GM23248 (cell line): ENCODE data around the gene DNAAF5. TPM values are rescaled to one million over a fixed set of nuclear protein-coding genes. Genes with fewer than 3 reads are reported as not detected.

Source experiments
- DNase-seq: peaks from one replicate; pipeline ENCODE4 v3.0.0-alpha.2; 2015
- H2AFZ ChIP-seq: fragments of 200-600 bp; sonication (generic); 2 replicates; pipeline ENCODE4 v1.6.1; 2016; ENCODE audit warnings: antibody characterized with exemption
- H3F3A ChIP-seq: fragments of 200-600 bp; sonication (generic); 2 replicates; pipeline ENCODE4 v1.6.1; 2016; ENCODE audit warnings: mild to moderate bottlenecking, antibody characterized with exemption, mixed run types; ENCODE audit not compliant: insufficient read depth
- H3K27ac ChIP-seq: fragments of 200-600 bp; sonication (generic); 2 replicates; pipeline ENCODE4 v1.5.1; 2016; ENCODE audit warnings: mild to moderate bottlenecking
- H3K27me3 ChIP-seq: fragments of 200-600 bp; sonication (generic); replicated peaks from 2 replicates; pipeline ENCODE4 v1.6.1; 2016; ENCODE audit warnings: mild to moderate bottlenecking; ENCODE audit not compliant: insufficient read depth
- H3K36me3 ChIP-seq: fragments of 200-600 bp; sonication (generic); 2 replicates; pipeline ENCODE4 v1.6.1; 2016; ENCODE audit warnings: low read depth, mild to moderate bottlenecking
- H3K4me1 ChIP-seq: fragments of 200-600 bp; sonication (generic); 2 replicates; pipeline ENCODE4 v1.6.1; 2016; ENCODE audit warnings: mild to moderate bottlenecking; ENCODE audit not compliant: insufficient read depth
- H3K4me2 ChIP-seq: fragments of 200-600 bp; sonication (generic); one replicate; pipeline ENCODE4 v1.6.1; 2016; ENCODE audit warnings: mild to moderate bottlenecking; ENCODE audit not compliant: unreplicated experiment
- H3K4me3 ChIP-seq: fragments of 200-600 bp; sonication (generic); 2 replicates; pipeline ENCODE4 v1.5.1; 2016; ENCODE audit warnings: mild to moderate bottlenecking
- H3K79me2 ChIP-seq: fragments of 200-600 bp; sonication (generic); 2 replicates; pipeline ENCODE4 v1.6.1; 2016; ENCODE audit warnings: mild to moderate bottlenecking; ENCODE audit not compliant: insufficient read depth
- H3K9ac ChIP-seq: fragments of 200-600 bp; sonication (generic); 2 replicates; pipeline ENCODE4 v1.6.1; 2016; ENCODE audit warnings: mild to moderate bottlenecking
- H3K9me2 ChIP-seq: fragments of 200-600 bp; sonication (generic); 2 replicates; pipeline ENCODE4 v1.6.1; 2016; ENCODE audit warnings: mixed run types, mild to moderate bottlenecking, moderate library complexity; ENCODE audit not compliant: insufficient read depth
- H3K9me3 ChIP-seq: fragments of 200-600 bp; sonication (generic); one replicate; pipeline ENCODE4 v1.6.1; 2017; ENCODE audit warnings: low read depth
- H4K20me1 ChIP-seq: fragments of 200-600 bp; sonication (generic); 2 replicates; pipeline ENCODE4 v1.6.0; 2016; ENCODE audit not compliant: insufficient read depth
- EZH2 ChIP-seq: fragments of 200-600 bp; sonication (generic); IDR thresholded peaks from 2 replicates; pipeline ENCODE4 v1.6.1; 2018; ENCODE audit warnings: antibody characterized with exemption, mild to moderate bottlenecking; ENCODE audit not compliant: insufficient read depth, poor library complexity, severe bottlenecking
- EZH2phosphoT487 ChIP-seq: fragments of 200-600 bp; sonication (generic); IDR thresholded peaks from 2 replicates; pipeline ENCODE4 v1.6.1; 2018; ENCODE audit warnings: antibody characterized with exemption, moderate library complexity, mild to moderate bottlenecking, low read depth; ENCODE audit not compliant: insufficient read depth
- WGBS, 2 experiments: methylation state at CpG; one replicate each; pipeline ENCODE4 v1.1.6; 2015 to 2017; ENCODE audit warnings: low lambda C conversion rate in 2 of 2, low coverage in 1 of 2; ENCODE audit errors: missing lambda C conversion rate in 2 of 2; 5-methylcytosine and 5-hydroxymethylcytosine counted together
- in situ Hi-C: fragments of 300-500 bp; cut with MboI; formaldehyde crosslinking; loops from 2 replicates; pipeline ENCODE4 v1.15.0; 2020
- polyA plus RNA-seq: library from polyadenylated mRNA; unstranded; fragments of >200 nt; fragmentation: Nextera tagmentation; extraction: Ambion mirVana; gene quantifications from 2 replicates; pipeline ENCODE4 v1.2.1, GENCODE V29; 2016
- total RNA-seq: library from RNA; depleted of rRNA; stranded (reverse); fragments of >200 nt; shearing (Covaris generic); gene quantifications from 2 replicates; pipeline ENCODE4 v1.2.3, GENCODE V29; 2014

Gene DNAAF5
- total and polyA plus RNA-seq, 2 experiments from 2014 or later: 5.7 to 35.7 TPM

GRCh38 chr7:771234-772004 lies 44.9 kb downstream of the DNAAF5 start:
- Histone ChIP-seq H3K9ac (no peak overlapping the region), H3K4me2 (no peak overlapping the region), H3K27me3 (no peaks in the 10 kb centered on the region), H3K9me3 (no peaks in the 10 kb centered on the region), H4K20me1 (no peaks in the 10 kb centered on the region), H3K9me2 (no peaks in the 10 kb centered on the region), H3F3A (no peaks in the 10 kb centered on the region), H3K79me2 (no peaks in the 10 kb centered on the region), H3K36me3 (peaks cover 2% of the 10 kb centered on the region; the same call in 1 of the 2 replicates), H3K4me1 (no peaks in the 10 kb centered on the region), H2AFZ (no peak overlapping the region), H3K4me3 (no peak overlapping the region), H3K27ac (no peak overlapping the region)
- peak; percentile 39 for DNase-seq
- in situ Hi-C loops: no loop called here
- WGBS, 2 experiments: 45 to 50% methylated on average over 21 to 24 of the region's 24 CpGs
- no peak for TF ChIP-seq EZH2phosphoT487
- TF ChIP-seq EZH2: no peak

GRCh38 chr7:772005-772294 lies 45.5 kb downstream of the DNAAF5 start:
- Histone ChIP-seq H3K9me2 (no peaks in the 10 kb centered on the region), H3K4me1 (no peaks in the 10 kb centered on the region), H3K36me3 (no peaks in the 10 kb centered on the region; the same call in 1 of the 2 replicates), H3K27me3 (no peaks in the 10 kb centered on the region), H3K4me3 (no peak overlapping the region), H4K20me1 (no peaks in the 10 kb centered on the region), H3K9me3 (no peaks in the 10 kb centered on the region), H2AFZ (no peak overlapping the region), H3F3A (no peaks in the 10 kb centered on the region), H3K9ac (no peak overlapping the region), H3K27ac (no peak overlapping the region), H3K79me2 (no peaks in the 10 kb centered on the region), H3K4me2 (no peak overlapping the region)
- 90 to 92% methylated on average over 11 of the region's 11 CpGs for WGBS, 2 experiments
- in situ Hi-C loops: no loop called here
- no peak for TF ChIP-seq EZH2
- no peak for TF ChIP-seq EZH2phosphoT487
- no peak for DNase-seq

GRCh38 chr7:772392-772791 lies 45.9 kb downstream of the DNAAF5 start:
- H3K4me1 ChIP-seq: no peaks in the 10 kb centered on the region
- TF ChIP-seq EZH2: no peak
- TF ChIP-seq EZH2phosphoT487: no peak
- H3K36me3 ChIP-seq: no peaks in the 10 kb centered on the region; the same call in 1 of the 2 replicates
- H3K27ac ChIP-seq: no peak overlapping the region
- H3K27me3 ChIP-seq: no peaks in the 10 kb centered on the region
- no peak overlapping the region for H3K4me2 ChIP-seq
- no peaks in the 10 kb centered on the region for H3F3A ChIP-seq
- no peak overlapping the region for H3K4me3 ChIP-seq
- no peak for DNase-seq
- H4K20me1 ChIP-seq: no peaks in the 10 kb centered on the region
- H3K79me2 ChIP-seq: no peaks in the 10 kb centered on the region
- no peak overlapping the region for H2AFZ ChIP-seq
- in situ Hi-C loops: no loop called here
- no peaks in the 10 kb centered on the region for H3K9me3 ChIP-seq
- no peak overlapping the region for H3K9ac ChIP-seq
- WGBS, 2 experiments: 92 to 97% methylated on average over 13 of the region's 13 CpGs
- no peaks in the 10 kb centered on the region for H3K9me2 ChIP-seq

- no peak overlapping the region for H3K27ac ChIP-seq
- no peak overlapping the region for H2AFZ ChIP-seq
- H3F3A ChIP-seq: no peaks in the 10 kb centered on the region
- H3K79me2 ChIP-seq: no peaks in the 10 kb centered on the region
- no peaks in the 10 kb centered on the region for H3K4me1 ChIP-seq
- WGBS, 2 experiments: 94 to 97% methylated on average over 30 to 32 of the region's 32 CpGs
- H3K27me3 ChIP-seq: no peaks in the 10 kb centered on the region
- in situ Hi-C loops: no loop called here
- H3K36me3 ChIP-seq: no peaks in the 10 kb centered on the region; the same call in 1 of the 2 replicates
- H3K4me2 ChIP-seq: no peak overlapping the region
- H3K9me2 ChIP-seq: no peaks in the 10 kb centered on the region
- H3K9ac ChIP-seq: no peak overlapping the region
- no peaks in the 10 kb centered on the region for H3K9me3 ChIP-seq
- DNase-seq: no peak
- H4K20me1 ChIP-seq: no peaks in the 10 kb centered on the region
- TF ChIP-seq EZH2phosphoT487 (no peak), EZH2 (no peak)
- H3K4me3 ChIP-seq: no peak overlapping the region
Measured at GRCh38 chr7:772861-773621, 46.5 kb downstream of the DNAAF5 start.
